AG04450 (cell line): Measurements from ENCODE around the gene PLCG2. TPM values are rescaled to one million over a fixed set of nuclear protein-coding genes. Genes with fewer than 3 reads are reported as not detected.

ENCODE experiments used
- CTCF ChIA-PET: fragments of 300-600, 350-600 bp; formaldehyde crosslinking; extraction: SDS; loops from one replicate; lab custom pipeline; 2022; ENCODE audit warnings: antibody characterized with exemption, inconsistent platforms; lab: Charles Lee
- POLR2A ChIA-PET: fragments of 350-600 bp; formaldehyde crosslinking; extraction: SDS; loops from one replicate; lab custom pipeline; 2021; ENCODE audit warnings: antibody characterized with exemption, inconsistent platforms; lab: Yijun Ruan, JAX
- DNase-seq: peaks from one replicate; pipeline ENCODE4 v3.0.0-alpha.2; 2011; ENCODE audit warnings: low read depth, low spot score
- H3K27ac ChIP-seq: one replicate; pipeline ENCODE4 v1.5.1; 2012; ENCODE audit warnings: low read depth, low read length, control low read depth
- H3K27me3 ChIP-seq: one replicate; pipeline ENCODE4 v1.6.0; 2012; ENCODE audit warnings: low read length; ENCODE audit not compliant: control insufficient read depth, insufficient read depth
- H3K4me3 ChIP-seq: 2 replicates; pipeline ENCODE4 v1.5.1; 2011; ENCODE audit warnings: mild to moderate bottlenecking, low read depth, low read length, control low read depth
- H3K9me3 ChIP-seq: 2 replicates; pipeline ENCODE4 v1.5.1; 2012; ENCODE audit warnings: low read length; ENCODE audit not compliant: control insufficient read depth, insufficient read depth
- CTCF ChIP-seq: IDR thresholded peaks from 2 replicates; pipeline ENCODE4 v1.5.1; 2011; ENCODE audit warnings: low read depth, low read length, control low read depth, inconsistent platforms
- polyA plus RNA-seq: library from polyadenylated mRNA; depleted of rRNA; stranded (reverse); fragments of >200 nt; gene quantifications from 2 replicates; pipeline ENCODE4 v1.2.3, GENCODE V29; 2011

The PLCG2 gene
- polyA plus RNA-seq, 1 experiment, result 0.16 TPM

GRCh38 chr16:81810894-81811538 lies 31.9 kb downstream of the PLCG2 start:
- no peak overlapping the region for H3K4me3 ChIP-seq
- ChIA-PET POLR2A (no interaction called here), CTCF (no interaction called here)
- TF ChIP-seq CTCF, result no peak
- H3K9me3 ChIP-seq, result no peaks in the 10 kb centered on the region
- H3K27ac ChIP-seq, result no peak overlapping the region
- H3K27me3 ChIP-seq, result no peaks in the 10 kb centered on the region
- DNase-seq, result no peak

DNA sequence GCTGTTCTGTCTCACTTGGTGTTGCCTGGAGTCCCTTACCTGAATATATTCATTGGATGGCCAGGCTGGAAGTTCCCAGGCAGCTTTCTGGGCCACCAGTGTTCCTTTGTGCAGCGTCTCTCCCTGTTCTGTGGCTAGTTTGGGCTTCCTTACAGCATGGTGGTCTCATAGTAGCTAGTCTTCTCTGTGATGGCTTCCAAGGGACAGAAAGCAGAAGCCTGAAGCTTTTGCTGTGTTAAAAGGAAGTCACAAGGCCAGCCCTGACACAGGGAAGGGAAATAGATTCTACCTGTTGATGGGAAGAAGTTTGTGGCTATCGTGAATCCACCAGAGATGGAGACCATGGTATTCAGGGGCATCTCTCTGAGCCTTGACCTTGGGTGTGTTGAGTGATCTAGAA lies 34.6 kb downstream of the PLCG2 start:
- no peak for TF ChIP-seq CTCF
- Histone ChIP-seq H3K27me3 (no peaks in the 10 kb centered on the region), H3K27ac (no peak overlapping the region), H3K4me3 (no peak overlapping the region), H3K9me3 (no peaks in the 10 kb centered on the region)
- ChIA-PET POLR2A (no interaction called here), CTCF (no interaction called here)
- no peak for DNase-seq

GRCh38 chr16:81814751-81815428 lies 35.8 kb downstream of the PLCG2 start:
- H3K4me3 ChIP-seq, result no peak overlapping the region
- CTCF ChIA-PET, result no interaction called here
- H3K27ac ChIP-seq, result no peak overlapping the region
- POLR2A ChIA-PET, result no interaction called here
- TF ChIP-seq CTCF, result no peak
- no peaks in the 10 kb centered on the region for H3K9me3 ChIP-seq
- DNase-seq, result no peak
- no peaks in the 10 kb centered on the region for H3K27me3 ChIP-seq

DNA sequence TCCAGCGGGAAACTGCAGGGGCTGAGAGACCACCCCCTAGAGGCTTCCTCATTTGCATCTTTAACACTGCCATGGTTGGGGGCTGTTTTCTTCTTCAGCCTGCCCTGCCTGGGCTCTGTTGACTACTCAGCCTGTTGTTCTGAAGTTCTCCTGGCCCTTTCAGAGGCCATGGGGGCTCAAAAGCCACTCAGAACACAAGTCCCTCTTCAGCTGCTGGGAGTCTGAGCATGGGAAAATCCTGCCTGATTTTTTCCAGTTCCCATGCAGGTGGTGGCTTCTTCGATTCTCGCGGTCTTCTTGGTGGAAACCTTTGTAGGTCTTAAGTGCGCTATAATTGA lies 36.3 kb downstream of the PLCG2 start:
- no peak for TF ChIP-seq CTCF
- DNase-seq, result no peak
- CTCF ChIA-PET, result no interaction called here

DNA sequence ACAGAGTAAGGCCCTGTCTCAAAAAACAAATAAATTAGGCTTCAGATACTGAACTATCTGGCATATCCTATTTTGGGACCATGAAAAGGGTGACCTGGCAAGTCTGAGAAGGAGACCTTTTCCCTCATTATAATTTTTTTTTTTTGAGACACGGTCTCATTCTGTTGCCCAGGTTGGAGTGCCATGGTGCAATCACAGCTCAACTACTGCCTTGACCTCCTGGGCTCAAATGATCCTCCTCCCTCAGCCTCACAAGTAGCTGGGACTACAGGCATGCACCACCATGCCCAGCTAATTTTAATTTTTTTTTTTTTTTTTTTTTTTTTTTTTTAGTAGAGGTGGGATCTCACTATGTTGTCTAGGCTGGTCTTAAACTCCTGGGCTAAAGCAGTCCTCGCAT lies 37.3 kb downstream of the PLCG2 start:
- H3K4me3 ChIP-seq, result no peak overlapping the region
- ChIA-PET CTCF (no interaction called here), POLR2A (no interaction called here)
- no peaks in the 10 kb centered on the region for H3K27me3 ChIP-seq
- H3K9me3 ChIP-seq, result no peaks in the 10 kb centered on the region
- no peak overlapping the region for H3K27ac ChIP-seq
- no peak for TF ChIP-seq CTCF
- DNase-seq, result no peak

More for the DNA sequence above, 36.3 kb downstream of the PLCG2 start:
- no peak overlapping the region for H3K27ac ChIP-seq
- H3K4me3 ChIP-seq, result no peak overlapping the region
- no peaks in the 10 kb centered on the region for H3K9me3 ChIP-seq
- POLR2A ChIA-PET, result no interaction called here
- H3K27me3 ChIP-seq, result no peaks in the 10 kb centered on the region
